Gastroesophageal sphincter (tissue), 4 donors: Measurements from ENCODE around the gene SRP68. TPM values are rescaled to one million over a fixed set of nuclear protein-coding genes. Genes with fewer than 3 reads are reported as not detected.

ENCODE experiments used
- ATAC-seq: fragments of 150-250 bp; one replicate; pipeline ENCODE4 v1.9.1; 2016; ENCODE audit warnings: mild to moderate bottlenecking, moderate library complexity
- H3K27ac ChIP-seq, 4 donors: fragments of 200-600 bp; sonication (generic) in 3 of 4; 1 replicate in 3 of 4; 2 replicates in 1 of 4; pipeline ENCODE4 v1.5.1; 2016 to 2019
- H3K27me3 ChIP-seq: fragments of 200-600 bp; sonication (generic); one replicate; pipeline ENCODE4 v1.5.1; 2019
- H3K36me3 ChIP-seq, 2 donors: fragments of 200-600 bp; sonication (generic); one replicate each; pipeline ENCODE4 v1.5.1; 2019; ENCODE audit warnings: control low read depth in 1 of 2
- H3K4me1 ChIP-seq, 3 donors: fragments of 200-600 bp; sonication (generic); 1 replicate in 2 of 3; 2 replicates in 1 of 3; pipeline ENCODE4 v1.5.1; 2016 to 2019; ENCODE audit warnings: control low read depth in 2 of 3
- H3K4me3 ChIP-seq, 2 donors: fragments of 200-600 bp; sonication (generic); one replicate each; pipeline ENCODE4 v1.5.1; 2019; ENCODE audit warnings: mild to moderate bottlenecking in 1 of 2, moderate library complexity in 1 of 2
- H3K9me3 ChIP-seq, 3 donors: fragments of 200-600 bp; sonication (generic); one replicate each; pipeline ENCODE4 v1.5.1; 2017 to 2019; ENCODE audit warnings: control low read depth in 2 of 3
- CTCF ChIP-seq, 4 experiments: fragments of 200-600 bp in 2 of 4; fragments of 450-650 bp in 2 of 4; sonication (generic) in 1 of 4; IDR thresholded peaks; one replicate each; pipeline ENCODE4 v1.5.1; 2017 to 2019; ENCODE audit warnings: antibody characterized with exemption in 4 of 4, mild to moderate bottlenecking in 2 of 4, moderate library complexity in 2 of 4
- EP300 ChIP-seq: sonication (generic); formaldehyde crosslinking; IDR thresholded peaks from one replicate; pipeline ENCODE4 v1.6.1; 2017; ENCODE audit warnings: antibody characterized with exemption, mild to moderate bottlenecking
- POLR2A ChIP-seq, 2 donors: fragments of 450-650 bp; IDR thresholded peaks; one replicate each; pipeline ENCODE4 v1.6.1; 2017; ENCODE audit warnings: antibody characterized with exemption in 2 of 2, mild to moderate bottlenecking in 2 of 2, moderate library complexity in 1 of 2
- POLR2AphosphoS5 ChIP-seq: sonication (generic); formaldehyde crosslinking; IDR thresholded peaks from one replicate; pipeline ENCODE4 v1.6.1; 2017; ENCODE audit warnings: antibody characterized with exemption
- WGBS, 2 donors: methylation state at CpG; one replicate each; pipeline ENCODE4 v1.1.5; 2018; ENCODE audit warnings: low coverage in 1 of 2; 5-methylcytosine and 5-hydroxymethylcytosine counted together
- total RNA-seq, 4 donors: library from RNA; depleted of rRNA; stranded (reverse); fragments of >200 nt; gene quantifications; one replicate each; pipeline ENCODE4 v1.1.0, GENCODE V29; 2016

Gene SRP68
- total RNA-seq, 4 donors from 2014 or later, result 43.0 to 63.8 (median 48.7) TPM

- TF ChIP-seq POLR2AphosphoS5 (no peak), POLR2A (IDR thresholded peaks at IDR 0.05) (no peak)
- H3K36me3 ChIP-seq, result no peaks in the 10 kb centered on the region
- peaks cover 70% of the 10 kb centered on the region for H3K27me3 ChIP-seq
- no peaks in the 10 kb centered on the region for H3K9me3 ChIP-seq
- H3K4me1 ChIP-seq, result peaks cover 0 to 70% (median 31%) of the 10 kb centered on the region in 3 donors
- H3K27ac ChIP-seq, result no peak overlapping the region
- H3K4me3 ChIP-seq, result no peak overlapping the region
- ATAC-seq, result no peak
- 0% methylated on average over 1 of the region's 41 CpGs; no CpG with 5 or more reads in 1 of the 2 donors for WGBS, 2 donors
Measured at GRCh38 chr17:76076146-76076764, 3.9 kb upstream of the SRP68 start.

- no peak for ATAC-seq
- no peaks in the 10 kb centered on the region for H3K36me3 ChIP-seq
- WGBS, 2 donors, result 3% methylated on average over 18 of the region's 48 CpGs; no CpG with 5 or more reads in 1 of the 2 donors
- peaks cover 0 to 75% (median 37%) of the 10 kb centered on the region in 3 donors for H3K4me1 ChIP-seq
- H3K27me3 ChIP-seq, result peaks cover 70% of the 10 kb centered on the region
- H3K4me3 ChIP-seq, result peak overlapping the region in 1 of 2 donors; percentile 5
- TF ChIP-seq POLR2AphosphoS5 (no peak), CTCF (IDR thresholded peaks at IDR 0.05) (peak in 1 of 4 experiments; percentile 17)
- no peak overlapping the region for H3K27ac ChIP-seq
- no peaks in the 10 kb centered on the region for H3K9me3 ChIP-seq
Measured at GRCh38 chr17:76075364-76076145, 3.2 kb upstream of the SRP68 start.

- Histone ChIP-seq H3K36me3 (peaks cover 0 to 3% of the 10 kb centered on the region in 2 donors), H3K4me1 (peaks cover 0 to 75% (median 40%) of the 10 kb centered on the region in 3 donors), H3K9me3 (no peaks in the 10 kb centered on the region), H3K4me3 (peak within 1 kb of the TSS in 1 of 2 donors; percentile 5), H3K27ac (no peak within 1 kb of the TSS), H3K27me3 (peaks cover 65% of the 10 kb centered on the region)
- 4% methylated on average over 4 of the region's 92 CpGs; no CpG with 5 or more reads in 1 of the 2 donors for WGBS, 2 donors
- TF ChIP-seq POLR2AphosphoS5, result no peak
- TF ChIP-seq CTCF (IDR thresholded peaks at IDR 0.05), result no peak
- TF ChIP-seq EP300, result no peak
- no peak for TF ChIP-seq POLR2A (IDR thresholded peaks at IDR 0.05)
- ATAC-seq, result no peak
Measured at GRCh38 chr17:76074390-76075363, 2.4 kb upstream of the SRP68 start, which contains the start of gene GALR2. Gene GALR2 (plus strand): TSS chr17:76074781. CDS start chr17:76074884, 103 bp downstream.

GRCh38 chr17:76071531-76072147 lies 678 bp downstream of the SRP68 start:
- no peaks in the 10 kb centered on the region for H3K9me3 ChIP-seq
- WGBS, 2 donors, result 11 to 14% methylated on average over 8 to 13 of the region's 15 CpGs
- peaks cover 34% of the 10 kb centered on the region for H3K27me3 ChIP-seq
- H3K4me3 ChIP-seq, result peak overlapping the region; percentile 90 to 96
- H3K27ac ChIP-seq, result peak overlapping the region; percentile 56 to 85 (median 74)
- TF ChIP-seq CTCF (IDR thresholded peaks at IDR 0.05) (no peak), POLR2AphosphoS5 (no peak), EP300 (no peak), POLR2A (IDR thresholded peaks at IDR 0.05) (no peak)
- ATAC-seq, result no peak
- peaks cover 0 to 32% of the 10 kb centered on the region in 2 donors for H3K36me3 ChIP-seq
- H3K4me1 ChIP-seq, result peaks cover 0 to 66% (median 35%) of the 10 kb centered on the region in 3 donors
